ENCODE measurements around the gene CEBPE.
"Not testable (repeated sequence)": the region's sequence is repeated elsewhere in the genome, so short reads cannot be mapped to it uniquely, and the experiment has no call there.

The CEBPE gene

DNA sequence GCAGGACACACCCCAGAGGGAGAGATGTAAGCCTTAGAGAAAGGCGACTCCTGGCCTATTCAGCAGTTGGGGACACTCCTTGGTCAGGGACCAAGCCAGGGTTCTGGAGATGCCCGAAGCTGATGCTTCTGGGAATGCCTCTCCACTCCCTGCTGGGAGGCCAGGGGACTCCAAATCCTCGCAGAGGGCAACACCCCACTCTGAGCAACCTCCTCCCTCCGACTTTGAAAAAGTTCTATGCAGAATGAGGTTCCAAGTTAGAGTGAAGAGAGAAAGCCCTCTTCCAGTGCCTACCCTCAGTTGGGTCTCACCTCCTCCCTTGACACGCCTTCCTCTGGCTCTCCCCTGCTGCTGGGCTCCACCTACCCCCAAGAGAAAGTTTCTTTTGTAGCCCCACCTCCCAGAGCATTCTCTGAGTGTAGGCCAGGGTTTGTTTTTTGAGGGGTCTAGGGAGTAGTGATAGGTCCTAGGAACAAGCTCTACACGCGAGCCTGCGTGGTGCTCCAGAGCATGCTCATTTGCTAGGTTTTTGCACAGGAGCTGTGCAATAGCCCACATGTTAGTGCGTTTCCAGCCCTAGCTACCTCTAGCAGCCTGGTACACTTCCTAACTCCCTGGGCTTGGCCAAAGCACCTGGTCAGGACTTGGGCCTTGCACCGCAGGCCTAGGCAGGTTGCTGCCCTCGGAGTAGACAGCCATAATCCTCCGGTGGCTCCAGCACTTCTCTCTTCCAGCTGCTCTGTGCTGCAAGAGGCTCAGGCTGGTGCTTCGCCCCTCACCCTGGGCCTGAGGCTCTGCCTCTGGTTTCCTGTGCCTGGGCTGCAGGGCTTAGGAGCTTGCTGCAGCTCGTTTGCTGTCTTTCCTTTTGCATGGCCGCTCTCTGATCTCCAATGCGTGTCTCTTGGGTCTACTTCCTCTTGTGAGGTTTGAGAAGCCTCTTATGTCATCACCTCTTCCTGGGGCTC is 590 bp upstream of the CEBPE start:
- DNase-seq: no peak

DNA sequence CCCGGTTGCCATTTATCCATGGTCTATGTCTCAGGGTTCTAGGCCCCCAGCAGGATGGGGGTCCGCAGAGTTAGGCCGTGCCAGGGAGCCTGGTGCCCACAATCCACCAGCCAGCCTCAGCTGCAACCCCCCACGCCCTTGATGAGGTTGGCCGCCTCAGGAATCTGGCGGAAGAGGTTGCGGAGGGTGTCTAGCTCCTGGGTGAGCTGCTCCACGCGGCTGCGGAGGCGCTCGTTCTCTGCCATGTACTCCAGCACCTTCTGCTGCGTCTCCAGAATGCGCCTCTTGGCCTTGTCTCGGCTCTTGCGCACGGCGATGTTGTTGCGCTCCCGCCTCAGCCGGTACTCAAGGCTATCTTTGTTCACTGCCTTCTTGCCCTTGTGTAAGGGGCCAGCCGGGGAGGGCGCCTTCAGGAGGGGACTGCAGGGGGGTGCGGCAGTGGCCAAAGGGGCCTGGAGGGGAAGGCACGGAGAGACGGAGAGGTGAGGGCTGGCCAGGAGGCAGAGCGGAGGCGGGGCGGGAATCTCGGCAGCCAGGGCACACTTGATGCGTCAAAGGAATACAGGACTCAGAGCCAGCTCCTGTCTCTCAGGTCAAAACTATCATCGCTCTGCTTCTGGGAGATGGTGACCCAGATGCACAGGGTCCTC is 1.6 kb downstream of the CEBPE start:
- no peak for DNase-seq

- no peak for DNase-seq
Measured at GRCh38 chr14:23115918-23116317, 3.1 kb downstream of the CEBPE start.

DNA sequence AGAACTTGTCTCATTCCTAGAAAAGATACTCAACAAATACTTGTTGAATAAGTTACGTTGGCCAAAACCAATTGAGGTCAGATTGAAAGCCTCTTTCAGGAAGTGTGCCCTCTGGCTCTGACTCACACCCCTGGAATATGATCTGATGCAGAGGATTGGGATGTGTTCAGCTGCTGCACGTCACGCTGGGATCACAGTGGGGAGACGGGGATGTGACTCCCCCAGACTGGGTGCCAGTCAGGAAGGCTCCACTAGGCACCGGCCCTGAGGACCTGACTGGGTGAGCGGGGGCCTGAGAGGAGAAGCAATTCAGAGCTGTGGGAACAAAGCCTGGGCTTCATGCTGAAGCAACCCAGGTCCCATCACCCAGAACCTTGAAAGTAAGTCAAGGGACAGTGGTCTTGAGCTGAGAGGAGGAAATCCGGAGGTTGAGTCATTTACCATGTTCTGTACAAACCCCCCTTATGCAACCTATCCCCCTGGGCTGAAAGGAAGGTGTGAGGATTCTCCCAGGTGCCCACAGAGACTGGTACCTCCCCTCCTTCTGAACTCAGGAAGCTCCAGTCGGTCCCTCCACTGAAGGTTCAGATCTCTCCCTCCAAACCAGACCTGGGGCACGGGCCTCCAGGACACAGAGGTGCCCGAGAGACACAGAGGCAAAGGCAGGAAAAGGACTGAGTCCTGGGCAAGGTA is 3.9 kb downstream of the CEBPE start:
- no peak for DNase-seq

DNA sequence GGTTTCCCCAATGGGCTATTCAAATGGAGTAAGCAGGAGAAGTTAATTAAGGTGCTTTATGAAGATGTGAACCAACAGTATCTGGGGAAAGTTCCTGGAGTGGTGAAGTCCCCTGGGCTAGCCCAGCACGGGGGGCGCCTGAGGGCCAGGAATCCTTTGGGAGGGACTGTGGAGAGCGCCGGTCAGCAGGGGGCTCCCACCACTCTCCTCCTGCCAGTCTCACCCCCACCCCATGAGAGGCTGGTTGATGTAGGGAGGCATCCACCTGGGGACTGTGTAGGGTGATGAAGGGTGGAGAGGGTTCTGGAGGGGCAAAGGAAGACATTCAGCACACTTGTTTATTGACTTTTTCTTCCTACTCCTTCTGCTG is 4.4 kb downstream of the CEBPE start:
- DNase-seq: no peak

- no peak for DNase-seq
Measured at GRCh38 chr14:23114120-23114458, 5.0 kb downstream of the CEBPE start.

GRCh38 chr14:23113431-23114119 is 5.5 kb downstream of the CEBPE start:
- no peak for DNase-seq

DNA sequence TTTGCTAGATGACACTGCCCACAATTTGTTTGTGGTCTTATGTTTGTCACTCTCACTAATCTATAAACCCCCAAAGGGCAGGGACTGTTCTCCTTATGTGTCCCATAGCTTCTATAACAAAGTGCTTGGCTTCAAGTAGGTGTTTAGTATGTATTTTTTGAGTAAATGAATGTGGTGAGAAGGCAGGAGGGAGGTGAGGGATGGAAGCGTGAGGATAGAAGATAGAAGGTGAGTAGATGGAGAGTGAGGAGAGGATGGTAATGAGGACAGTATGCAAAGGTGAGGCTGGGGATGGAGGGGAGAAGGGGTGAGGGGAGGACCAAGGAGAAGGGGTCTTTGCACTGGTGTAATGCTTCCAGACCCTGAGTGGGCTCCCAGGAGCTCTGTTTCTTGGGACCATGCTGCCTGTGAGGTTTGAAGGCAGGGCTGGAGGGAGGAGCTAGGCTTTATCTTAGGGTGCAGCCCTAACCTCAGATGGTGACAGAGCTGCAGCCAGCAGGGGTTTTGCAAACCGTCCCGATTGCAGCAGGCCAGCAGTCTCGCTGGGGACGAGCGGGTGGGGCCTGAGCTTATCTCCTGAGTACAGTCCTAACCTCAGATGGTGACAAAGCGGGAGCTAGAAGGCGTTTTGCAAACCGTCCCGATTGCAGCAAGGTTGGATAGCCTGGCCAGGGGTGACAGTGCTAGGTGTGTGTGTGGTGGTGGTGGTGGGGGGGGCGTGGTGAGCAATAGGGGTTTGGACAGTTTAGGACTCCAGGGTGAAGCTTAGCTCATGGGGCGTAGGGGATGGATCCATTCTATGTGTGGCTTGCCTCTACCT is 6.5 kb downstream of the CEBPE start:
- no peak for DNase-seq

DNA sequence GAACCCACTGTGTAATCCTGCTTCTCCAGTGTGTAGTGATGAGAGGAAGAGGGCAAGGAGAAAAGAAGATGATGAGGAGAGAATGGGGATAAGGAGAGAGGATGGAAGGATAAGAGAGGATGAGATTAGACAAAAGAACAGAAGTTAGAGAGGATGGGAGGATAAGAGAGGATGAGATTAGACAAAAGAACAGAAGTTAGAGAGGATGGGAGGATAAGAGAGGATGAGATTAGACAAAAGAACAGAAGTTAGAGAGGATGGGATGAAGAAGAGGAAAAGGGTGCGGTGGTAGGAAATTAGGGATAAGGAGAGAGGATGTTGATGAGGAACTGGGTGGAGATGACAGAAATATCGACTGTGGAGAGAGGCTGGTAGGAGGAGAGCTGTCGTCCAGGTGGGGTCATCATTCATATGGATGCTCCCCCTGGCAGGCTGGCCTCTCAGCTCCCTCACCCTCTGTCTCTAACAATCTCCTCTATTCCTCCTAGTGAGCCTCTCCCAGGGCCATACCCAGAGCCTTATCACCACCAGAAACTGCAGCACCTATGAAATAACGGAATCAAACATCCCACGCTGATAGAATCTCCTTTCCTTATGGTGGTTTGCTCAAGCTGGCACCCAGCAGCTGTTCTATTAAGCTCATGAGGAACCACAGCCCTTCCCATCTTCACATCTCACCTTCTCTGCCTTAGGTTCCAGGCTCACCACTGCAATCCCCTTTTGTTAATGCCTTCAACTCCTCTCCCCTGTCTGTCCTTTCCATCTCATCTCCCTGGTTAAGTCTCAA is 8.3 kb downstream of the CEBPE start:
- DNase-seq: no peak

GRCh38 chr14:23109769-23110168 is 9.3 kb downstream of the CEBPE start:
- no peak for DNase-seq

- not testable (repeated sequence) for DNase-seq
Measured at GRCh38 chr14:23108169-23108568, 10.9 kb downstream of the CEBPE start.

GRCh38 chr14:23107620-23108019 is 11.4 kb downstream of the CEBPE start:
- DNase-seq: not testable (repeated sequence)

DNA sequence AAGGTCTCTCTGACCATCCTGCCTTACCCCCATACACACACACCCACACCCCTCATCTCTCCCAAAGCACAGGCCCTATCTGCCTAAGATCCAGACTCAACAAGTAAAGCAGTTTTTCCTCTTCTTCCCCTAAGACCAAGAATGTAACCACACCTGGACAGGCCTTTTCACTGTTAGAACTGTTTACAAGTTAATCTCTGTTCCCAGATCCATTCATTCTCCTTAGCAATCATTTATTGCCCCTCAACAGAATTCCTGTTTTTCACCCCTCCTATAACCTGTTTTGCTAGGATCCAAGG is 12.4 kb downstream of the CEBPE start:
- no peak for DNase-seq

- no peak for DNase-seq
Measured at GRCh38 chr14:23105348-23105824, 13.7 kb downstream of the CEBPE start.

- DNase-seq: no peak
Measured at GRCh38 chr14:23104591-23105347, 14.3 kb downstream of the CEBPE start, which contains the start of gene CIROP. TSS of gene CIROP (minus strand) at chr14:23104989. CDS start at chr14:23104920, 69 bp downstream.

GRCh38 chr14:23104070-23104590 is 14.9 kb downstream of the CEBPE start:
- no peak for DNase-seq

GRCh38 chr14:23103581-23103980 is 15.5 kb downstream of the CEBPE start:
- DNase-seq: no peak

DNA sequence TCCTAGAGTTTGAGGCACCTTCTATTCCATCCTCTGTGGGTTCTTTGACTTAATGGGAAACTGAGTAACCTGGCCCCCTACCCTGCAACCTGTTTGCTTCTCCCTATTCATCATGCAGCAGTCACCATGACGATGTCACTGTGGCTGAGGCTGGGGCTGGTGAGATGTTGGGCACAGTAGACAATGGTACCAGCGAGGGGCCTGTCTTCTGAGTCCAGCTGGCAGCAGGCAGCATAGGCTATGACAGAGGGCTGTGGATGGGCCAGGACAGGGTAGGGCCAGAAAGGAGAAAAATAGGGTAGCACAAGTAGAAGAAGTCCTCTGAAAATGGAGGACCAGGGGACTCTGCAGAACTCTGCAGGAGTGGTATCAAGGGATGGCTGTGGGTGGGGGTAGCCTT is 16.3 kb downstream of the CEBPE start:
- DNase-seq: no peak

DNA sequence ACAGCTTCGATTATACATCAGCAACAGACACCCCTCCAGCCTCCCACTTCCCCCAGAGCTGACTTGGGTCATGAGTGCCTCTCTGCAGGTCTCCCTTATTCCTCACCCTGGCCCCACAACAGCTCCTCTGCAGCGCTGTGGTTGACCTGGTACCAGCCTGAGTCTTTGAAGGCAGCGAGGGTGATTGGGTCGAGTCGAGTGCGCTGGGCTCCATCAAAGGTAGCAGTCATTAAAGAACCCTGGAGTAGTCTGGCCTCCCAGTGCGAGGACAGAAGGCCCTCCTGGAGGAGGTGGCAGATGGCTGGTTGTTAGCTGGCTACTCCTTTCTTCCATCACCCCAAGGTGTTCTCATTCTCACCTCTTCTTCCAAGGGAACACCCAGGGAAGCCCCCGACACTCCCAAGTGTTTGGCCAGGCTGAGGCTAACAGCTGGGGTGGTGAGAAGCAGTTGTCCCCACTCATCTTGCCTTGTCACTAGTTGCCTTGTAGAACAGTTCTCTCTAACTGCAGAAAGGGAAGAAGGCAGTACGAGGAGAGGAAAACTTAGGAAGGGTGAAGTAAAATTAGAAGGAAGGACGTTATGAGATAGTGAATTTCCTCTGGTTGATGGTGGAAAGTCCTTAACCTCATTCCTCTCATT is 16.9 kb downstream of the CEBPE start:
- no peak for DNase-seq

All from SHP77 treated with DMSO at 0.1 percent for 48 hours (cell line).